Middle frontal gyrus (tissue), 1 donor: ENCODE results near the gene C20orf204.

Source experiments
- DNase-seq: peaks from one replicate; pipeline ENCODE4 v3.0.0-alpha.2; 2015; ENCODE audit warnings: low spot score; ENCODE audit errors: extremely low spot score

C20orf204 gene

GRCh38 chr20:64025826-64026412 is 10.1 kb upstream of the C20orf204 start:
- no peak for DNase-seq

DNA sequence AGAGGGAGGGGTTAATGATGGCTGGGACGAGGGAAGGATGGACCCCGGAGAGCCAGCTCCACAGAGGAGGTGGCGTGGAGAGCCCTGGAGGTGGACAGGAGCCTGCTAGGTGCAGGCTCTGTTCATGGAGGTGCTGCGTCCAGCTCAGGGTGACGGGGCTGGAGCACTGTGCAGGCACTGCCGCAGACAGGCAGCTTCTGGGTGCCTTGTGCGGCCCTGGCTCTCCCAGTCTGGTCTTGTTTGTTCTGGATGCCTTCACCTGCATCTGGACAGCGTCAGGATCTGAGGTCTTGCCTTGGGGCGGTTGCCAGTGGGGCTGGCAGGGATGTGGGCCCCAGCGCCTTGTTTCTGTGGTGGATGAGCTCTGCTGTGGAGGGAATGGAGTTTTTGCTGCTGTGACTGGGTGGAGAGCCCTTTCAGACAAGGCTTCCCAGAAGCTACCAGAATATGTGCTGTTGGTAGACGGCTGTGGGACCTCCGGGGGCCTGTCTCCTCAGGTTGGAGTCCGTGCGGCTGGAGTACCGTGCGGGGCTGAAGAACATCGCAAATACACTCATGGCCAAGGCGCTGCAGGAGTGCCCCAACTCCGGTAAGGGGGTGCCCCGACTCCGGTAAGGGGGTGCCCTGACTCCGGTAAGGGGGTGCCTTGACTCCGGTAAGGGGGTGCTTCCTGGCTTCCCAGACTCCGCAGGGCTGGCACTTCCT is 7.8 kb upstream of the C20orf204 start:
- DNase-seq, result no peak

DNA sequence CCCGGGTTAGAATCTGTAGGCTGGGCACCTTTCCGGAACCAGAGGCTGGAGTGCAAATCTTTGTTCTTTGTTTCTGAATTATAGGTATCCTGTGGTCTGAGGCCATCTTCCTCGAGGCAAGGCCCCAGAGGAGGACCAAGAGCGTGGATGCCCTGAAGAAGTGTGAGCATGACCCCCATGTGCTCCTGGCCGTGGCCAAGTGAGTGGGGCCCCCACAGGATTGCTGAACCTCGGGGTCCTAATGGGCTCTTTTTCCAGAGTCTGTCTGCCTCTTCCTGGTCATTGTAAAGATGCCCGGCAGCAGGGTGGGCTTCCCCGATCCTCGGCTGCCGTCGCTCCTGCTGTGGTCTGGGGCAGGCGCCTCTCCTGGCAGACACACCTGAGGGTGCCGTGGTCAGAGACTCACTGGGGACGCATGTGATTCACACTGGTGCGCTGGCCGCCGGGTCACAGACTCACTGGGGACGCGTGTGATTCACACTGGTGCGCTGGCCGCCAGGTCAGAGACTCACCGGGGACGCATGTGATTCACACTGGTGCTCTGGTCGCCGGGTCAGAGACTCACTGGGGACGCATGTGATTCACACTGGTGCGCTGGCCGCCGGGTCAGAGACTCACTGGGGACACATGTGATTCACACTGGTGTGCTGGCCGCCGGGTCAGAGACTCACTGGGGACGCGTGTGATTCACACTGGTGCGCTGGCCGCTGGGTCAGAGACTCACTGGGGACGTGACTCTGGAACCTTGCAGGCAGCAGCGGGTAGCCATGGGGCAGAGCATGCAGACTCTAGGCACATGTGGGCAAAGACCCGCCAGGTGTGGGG is 6.5 kb upstream of the C20orf204 start:
- DNase-seq, result no peak

DNA sequence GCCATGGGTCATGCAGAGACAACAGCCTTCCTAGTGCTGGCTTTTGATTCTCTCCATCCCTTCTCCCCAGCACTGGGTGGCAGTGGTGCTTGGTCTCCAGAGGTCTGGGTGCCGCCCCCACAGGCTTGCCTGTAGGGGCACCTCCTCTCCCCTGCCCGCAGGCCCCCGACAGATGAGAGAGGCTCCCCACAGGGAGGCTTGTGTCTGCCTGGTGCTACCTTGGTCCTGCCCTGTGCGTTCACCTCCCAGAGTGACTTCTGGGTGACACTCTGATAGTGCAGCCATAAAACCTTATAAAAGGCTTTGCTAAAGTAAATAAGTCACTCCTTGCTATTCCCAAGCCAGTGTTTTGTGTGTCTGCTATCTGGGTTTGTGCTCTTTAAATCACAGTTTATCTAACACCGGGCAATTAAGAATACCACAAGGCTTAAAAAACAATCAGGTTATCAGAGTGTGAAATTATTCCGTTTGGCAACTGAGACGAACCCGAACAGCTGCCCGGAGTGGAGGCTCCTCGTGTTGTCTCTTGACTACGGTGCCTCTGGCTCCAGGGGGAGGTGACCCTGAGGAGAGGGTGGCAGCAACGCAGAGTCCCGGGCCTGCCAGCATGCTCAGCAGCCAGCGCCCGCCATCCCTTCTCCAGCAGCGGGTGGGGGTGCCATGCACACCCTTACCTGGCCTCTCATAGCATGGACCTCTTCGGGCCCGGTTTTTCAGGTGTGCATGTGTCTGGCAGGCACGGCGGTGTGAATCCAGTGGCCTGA is 5.4 kb upstream of the C20orf204 start:
- no peak for DNase-seq

GRCh38 chr20:64031822-64032314 is 4.1 kb upstream of the C20orf204 start:
- DNase-seq, result no peak

DNA sequence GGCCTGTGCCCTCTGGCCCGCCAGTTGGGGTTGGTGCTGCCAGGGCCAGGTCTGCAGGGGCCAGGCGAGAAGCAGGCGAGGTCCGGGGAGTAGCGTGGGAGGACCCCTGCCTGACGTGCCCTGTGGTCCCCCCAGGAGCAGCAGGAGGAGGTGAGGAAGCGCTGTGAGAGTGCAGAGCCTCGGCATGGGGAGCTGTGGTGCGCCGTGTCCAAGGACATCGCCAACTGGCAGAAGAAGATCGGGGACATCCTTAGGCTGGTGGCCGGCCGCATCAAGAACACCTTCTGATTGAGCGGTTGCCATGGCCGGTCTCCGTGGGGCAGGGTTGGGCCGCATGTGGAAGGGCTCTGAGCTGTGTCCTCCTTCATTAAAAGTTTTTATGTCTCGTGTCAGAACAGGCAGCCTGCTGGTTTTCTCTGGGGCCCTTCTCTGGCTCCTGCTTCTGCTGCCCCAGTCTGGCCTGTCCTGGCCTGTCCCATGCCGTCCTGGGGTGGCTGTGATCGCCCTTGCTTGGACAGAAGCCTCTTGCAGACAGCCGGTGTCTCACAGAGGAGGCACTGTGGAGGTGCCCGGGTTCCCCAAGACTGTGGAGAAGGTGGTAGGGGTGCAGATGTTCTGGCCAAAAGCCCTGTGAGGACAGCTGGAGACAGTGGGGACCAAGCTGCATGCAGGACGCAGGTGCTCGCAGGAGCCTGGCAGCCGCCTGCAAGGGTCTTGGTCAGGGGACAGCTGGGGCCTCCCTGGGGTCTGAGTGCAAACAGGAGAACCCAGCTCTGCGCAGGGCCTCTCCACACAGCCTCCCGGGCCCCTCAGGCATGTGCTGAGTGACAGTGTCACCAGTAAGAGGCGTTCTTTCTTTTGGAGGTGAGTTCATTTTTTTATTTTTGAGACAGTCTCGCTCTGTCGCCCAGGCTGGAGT is 3.0 kb upstream of the C20orf204 start:
- no peak for DNase-seq

GRCh38 chr20:64033981-64034493 is 1.9 kb upstream of the C20orf204 start:
- no peak for DNase-seq

DNA sequence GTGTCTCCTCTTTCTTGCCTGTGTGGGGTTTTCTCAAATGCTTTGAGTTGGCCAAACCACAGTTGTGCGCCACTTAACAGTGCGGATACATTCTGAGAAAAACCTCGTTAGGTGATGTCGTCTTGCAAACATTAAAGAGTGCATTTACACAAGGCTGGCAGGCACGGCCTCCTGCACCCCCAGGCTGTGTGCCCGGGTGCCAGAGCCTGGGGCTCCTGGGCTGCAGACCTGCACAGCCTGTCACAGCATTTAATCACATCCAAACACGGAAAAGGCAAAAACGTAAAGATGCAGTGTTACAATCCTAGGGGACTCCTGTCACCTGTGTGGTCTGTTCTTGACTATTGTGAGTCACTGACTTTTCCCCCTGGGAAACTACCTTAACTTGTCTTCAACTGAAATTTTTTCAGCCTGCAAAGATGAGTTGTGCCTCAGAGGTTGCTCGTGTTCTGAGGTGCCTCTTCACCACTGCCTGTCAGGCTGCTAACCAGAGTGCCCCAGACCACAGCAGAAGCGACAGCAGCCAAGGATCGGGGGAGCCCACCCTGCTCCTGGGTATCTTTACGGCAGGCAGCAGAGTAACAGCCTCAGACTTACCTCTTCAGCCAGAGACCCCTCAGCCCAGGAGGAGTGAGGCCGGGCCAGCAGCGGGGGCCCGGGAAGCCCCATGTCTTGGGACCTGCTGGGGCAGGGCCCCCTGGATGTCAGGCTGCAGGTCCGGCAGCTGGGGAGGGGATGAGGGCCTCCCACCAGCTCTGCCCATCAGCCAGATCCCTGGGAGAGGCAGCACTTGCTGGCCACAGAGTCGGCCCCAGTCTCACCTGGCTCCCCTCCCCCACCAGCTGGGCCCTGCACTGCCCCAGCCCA is 683 bp upstream of the C20orf204 start:
- no peak for DNase-seq

DNA sequence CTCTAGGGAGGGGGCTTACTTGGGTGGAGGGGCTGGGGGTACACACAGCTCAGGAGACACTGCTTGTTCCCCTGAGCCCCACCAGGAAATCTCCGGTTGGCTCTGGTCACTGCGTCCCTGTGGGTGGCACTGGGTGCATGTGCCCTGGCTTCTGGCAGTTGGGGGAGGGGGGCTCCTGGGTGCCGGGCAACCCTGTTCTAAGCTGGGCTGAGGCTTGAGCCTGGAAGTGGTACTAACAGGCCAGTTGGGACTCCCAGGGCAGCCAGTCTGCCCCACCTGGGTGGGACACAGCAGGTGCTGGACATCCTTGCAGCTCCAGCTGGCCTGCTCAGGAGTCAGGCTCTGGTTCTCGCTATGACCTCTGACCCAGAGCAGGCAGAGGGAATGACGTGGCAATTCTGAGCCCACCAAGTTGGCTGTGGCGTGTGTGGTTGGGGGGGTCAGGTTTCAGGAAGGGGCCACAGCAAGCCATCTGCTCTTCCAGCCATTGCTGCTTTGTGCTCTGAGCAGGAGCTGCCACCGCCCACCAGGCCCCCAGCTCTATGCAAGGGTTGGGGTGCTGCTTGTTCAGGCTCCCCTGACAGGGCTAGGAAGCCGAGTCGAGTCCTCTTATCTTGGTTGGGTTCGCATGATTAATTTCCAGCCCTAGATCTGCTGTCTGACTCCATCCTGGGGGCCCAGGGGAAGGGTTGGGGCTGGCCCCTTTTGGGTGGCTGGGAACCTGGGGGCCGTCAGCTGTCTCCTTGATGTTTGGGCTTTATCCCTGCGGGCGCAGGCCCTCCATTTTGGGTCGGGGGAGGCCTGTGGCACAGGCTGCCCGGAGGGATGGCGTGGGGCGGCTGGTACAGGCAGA is 590 bp downstream of the C20orf204 start:
- DNase-seq, result no peak

DNA sequence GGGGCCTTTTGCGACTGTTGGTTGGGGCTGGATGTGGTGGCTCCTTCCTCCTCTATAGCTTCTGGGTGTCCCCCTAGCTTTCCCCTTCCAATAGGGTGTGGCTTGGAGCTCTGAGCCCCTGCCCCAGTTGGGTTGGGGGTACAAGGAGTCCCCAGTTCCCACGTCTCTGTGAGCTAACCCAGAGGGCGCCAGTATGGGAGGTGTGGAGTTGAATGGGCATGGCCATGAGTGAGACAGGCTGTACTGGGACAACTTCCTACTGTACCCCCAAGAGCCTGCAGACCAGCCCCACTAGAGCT is 1.2 kb downstream of the C20orf204 start:
- no peak for DNase-seq

DNA sequence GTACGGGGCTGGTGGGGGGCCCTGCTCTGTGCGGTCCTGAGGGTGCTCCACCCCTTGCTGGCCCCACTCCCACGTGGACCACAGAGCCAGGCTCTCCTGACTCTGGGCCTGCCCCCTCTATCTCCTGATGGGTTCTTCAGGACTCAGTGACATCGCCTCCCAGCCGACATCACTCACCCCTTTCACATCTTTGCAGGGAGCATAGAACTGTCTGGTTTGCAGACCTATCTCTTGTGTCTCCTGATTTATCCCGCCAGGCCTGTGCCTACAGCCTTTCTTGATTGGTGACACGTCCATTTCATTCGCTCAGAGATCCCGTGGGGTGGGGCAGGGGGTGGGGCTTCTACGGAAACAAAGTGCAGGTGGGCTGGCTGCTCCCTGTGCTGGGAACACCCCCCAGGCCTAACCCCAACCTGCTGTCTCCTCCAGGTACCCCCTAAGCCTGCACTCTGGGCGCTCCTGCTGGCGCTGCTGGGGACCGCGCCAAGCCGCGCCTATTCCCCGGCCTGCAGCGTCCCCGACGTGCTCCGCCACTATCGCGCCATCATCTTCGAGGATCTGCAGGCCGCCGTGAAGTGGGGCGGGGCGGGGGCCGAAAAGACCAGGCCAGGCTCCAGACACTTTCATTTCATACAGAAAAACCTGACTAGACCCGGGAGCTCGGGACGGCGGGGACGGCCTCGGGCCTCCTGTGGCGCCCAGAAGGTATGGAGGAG is 1.7 kb downstream of the C20orf204 start:
- no peak for DNase-seq

DNA sequence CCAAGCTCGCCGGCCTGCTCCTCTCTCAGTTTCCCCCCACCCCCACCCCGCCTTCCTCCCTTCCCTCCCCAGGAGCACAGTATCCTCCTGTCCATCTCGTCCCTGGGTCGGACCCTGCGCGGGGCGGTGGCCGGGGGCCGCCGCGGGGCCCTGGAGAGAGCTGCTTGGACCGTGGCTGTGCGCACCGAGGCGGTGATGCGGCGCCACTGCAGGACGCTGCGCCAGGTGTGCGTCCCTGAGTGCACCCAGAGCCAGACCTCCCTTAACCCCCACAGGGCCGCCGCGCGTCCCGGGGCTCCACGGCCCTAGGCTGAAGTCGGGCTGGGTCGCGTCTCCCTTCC is 2.2 kb downstream of the C20orf204 start:
- no peak for DNase-seq

DNA sequence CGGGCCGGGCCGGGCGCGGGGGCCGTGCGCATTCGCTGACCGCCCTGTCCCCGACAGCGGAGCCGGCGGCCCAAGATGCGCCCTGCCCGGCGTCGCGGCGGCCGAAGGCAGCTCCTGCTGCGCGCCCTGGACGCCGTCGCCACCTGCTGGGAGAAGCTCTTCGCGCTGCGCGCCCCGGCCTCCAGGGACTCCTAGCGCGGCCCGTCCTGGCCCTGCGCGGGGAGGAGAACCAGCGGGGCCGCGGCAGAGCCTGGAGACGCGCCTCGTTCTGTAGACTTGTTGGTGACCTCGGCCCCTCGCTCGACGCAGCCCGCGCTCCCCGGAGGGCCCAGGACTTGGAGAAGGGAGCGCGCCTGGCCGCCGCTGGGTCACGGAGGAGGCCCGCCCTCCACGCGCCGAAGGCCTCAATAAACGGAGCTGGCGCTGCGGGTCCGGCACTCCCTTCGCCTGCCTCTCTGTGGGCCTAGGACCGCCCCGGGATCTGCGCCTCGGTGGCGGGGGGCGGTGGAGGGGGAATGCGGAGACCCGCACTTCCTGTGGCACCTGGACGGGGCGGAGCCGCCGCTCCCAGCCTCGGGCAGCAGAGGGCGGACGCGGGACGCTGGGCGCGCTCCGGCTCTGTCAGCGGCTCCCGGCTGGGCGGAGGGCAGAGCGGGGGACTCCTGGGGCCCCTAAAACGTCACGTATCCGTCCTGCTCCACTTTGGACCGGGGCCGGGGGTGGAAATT is 2.7 kb downstream of the C20orf204 start:
- DNase-seq, result no peak

DNA sequence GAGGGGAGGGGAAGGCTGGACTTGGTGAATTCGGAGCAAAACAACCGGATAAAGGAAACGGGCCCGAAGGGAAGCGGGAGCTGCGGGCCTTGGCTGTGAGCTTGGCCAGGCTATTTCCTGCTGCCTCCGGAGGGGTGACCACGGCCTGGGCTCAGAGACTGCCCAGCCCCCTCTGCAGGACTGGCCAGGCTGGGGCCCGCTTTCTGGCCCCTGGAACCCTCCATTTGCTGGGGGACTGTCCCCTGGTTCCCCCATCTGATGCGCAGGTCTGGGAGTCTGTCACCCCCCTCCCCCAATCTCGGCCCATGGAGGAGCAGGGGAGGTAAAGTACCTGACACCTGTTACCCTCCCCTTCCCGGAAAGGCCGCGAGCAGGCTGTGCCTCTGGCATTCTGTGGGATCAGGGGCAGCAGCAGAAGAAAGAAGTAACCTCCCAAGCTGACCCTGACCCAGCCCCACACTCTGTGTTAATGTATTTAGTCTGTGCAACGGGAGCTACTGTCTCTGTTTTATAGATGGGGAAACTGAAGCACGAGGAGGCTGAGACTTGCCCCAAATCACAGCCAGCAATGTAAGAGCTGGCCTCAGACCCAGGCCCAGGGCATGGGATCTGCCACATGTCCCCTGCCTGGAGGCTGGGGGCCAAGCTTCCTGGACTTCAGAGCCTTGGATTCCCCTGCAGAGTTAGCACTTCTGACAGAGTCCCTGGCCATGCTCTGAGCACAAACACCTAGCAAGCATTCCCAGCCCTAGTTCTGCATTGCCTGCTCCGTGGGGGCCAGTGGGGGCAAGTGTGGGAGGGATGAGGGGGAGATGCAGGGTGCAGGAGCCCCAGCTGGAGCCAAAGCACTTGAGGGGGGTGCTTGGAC is 3.5 kb downstream of the C20orf204 start:
- DNase-seq, result no peak

DNA sequence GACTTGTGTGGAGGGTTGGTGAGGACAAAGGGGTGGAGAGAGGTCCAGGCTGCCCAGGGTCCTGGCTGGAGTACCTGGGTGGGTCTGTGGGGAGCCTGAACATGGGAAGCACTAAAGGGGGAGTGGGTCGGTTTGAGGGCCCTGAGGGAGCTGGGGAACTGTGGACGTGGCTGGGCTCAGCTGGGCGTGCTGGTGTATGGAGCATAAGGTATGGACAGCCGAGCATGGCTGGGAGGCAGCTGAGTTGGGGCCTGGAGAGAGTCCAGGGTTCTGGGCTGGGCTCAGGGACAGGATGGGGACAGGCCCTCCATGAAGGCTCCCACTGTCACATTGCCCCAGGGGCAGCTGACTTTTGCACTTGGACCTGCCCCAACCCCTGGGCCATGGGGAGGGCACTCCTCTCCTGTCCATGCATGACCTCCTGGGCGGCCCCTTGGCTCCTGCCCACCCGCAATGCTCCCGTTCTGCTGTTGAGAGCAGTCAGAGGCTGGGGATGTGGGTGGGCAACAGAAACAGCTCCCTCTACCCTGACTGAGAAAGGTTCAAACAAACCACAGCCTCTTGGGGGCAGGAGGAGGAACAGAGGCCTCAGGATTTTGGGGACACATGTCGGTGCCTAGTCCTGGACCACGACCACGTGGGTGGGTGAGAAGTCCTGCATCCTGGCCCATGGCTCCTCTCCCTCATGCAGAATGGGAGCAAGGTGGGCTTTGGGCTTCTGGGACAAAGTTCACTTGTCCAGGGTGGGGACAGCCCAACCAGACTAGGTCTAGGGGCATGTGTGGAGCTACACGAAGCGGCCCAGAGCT is 4.5 kb downstream of the C20orf204 start:
- no peak for DNase-seq
